BLaER1 treated with 17β-estradiol and CSF1 and Interleukin-3, amounts not matched to agents 10 nM and 100 nM (cell line): Measurements from ENCODE around the gene SLC29A3.

Experiments
- H3K27ac ChIP-seq, 11 experiments: shearing (Covaris generic); formaldehyde crosslinking; 2 replicates each; pipeline ENCODE4 v1.8.1; 2022
- H3K27me3 ChIP-seq, 11 experiments: shearing (Covaris generic); formaldehyde crosslinking; 2 replicates each; pipeline ENCODE4 v1.8.1; 2022
- H3K36me3 ChIP-seq, 11 experiments: shearing (Covaris generic); formaldehyde crosslinking; 2 replicates each; pipeline ENCODE4 v1.8.1; 2022
- H3K4me1 ChIP-seq, 10 experiments: shearing (Covaris generic); formaldehyde crosslinking; 2 replicates each; pipeline ENCODE4 v1.8.1; 2022
- H3K4me2 ChIP-seq, 11 experiments: shearing (Covaris generic); formaldehyde crosslinking; 2 replicates each; pipeline ENCODE4 v1.8.1; 2022
- H3K4me3 ChIP-seq, 10 experiments: shearing (Covaris generic); formaldehyde crosslinking; 2 replicates each; pipeline ENCODE4 v1.8.1; 2022
- H3K9ac ChIP-seq, 11 experiments: shearing (Covaris generic); formaldehyde crosslinking; 2 replicates each; pipeline ENCODE4 v1.8.1; 2022
- H3K9me3 ChIP-seq, 11 experiments: shearing (Covaris generic); formaldehyde crosslinking; replicated peaks in 1 of 11; 2 replicates each; pipeline ENCODE4 v1.8.1; 2022
- H4K20me1 ChIP-seq, 11 experiments: shearing (Covaris generic); formaldehyde crosslinking; 2 replicates each; pipeline ENCODE4 v1.8.1; 2022
- Cebpa-rat ChIP-seq, 11 experiments: shearing (Covaris generic); IDR thresholded peaks; 2 replicates each; pipeline ENCODE4 v1.8.1; 2022

Gene SLC29A3

DNA sequence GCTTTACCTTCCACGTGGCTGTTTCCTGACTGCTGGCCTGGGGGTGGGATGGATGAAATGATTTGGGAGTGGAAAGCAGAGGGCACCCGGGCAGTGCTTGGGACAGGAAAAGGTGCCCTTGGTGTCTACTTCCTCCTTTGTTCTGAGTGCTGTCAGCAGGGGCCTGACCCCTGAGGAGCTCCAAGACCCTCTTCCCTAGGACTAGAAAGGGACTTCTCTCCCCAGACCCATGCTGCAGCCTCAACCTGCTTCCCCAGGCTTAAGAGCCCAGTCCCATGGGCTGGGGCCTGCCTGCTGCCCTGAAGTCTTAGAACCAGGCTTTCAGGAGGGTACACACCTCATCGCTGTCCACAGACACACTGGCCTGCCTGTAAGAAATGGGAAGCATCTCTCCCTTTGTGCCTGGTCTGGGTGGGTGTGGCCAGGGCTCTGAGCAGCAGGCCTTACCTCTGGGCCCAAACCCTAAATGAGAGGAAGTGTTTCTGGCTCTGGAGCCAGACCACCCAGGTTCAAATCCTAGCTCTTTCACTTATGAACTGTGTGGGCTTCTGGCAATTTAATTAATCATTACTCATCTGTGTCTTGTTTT, 90.6 kb downstream of the SLC29A3 start:
- Histone ChIP-seq H3K4me3 (no peak overlapping the region), H3K4me1 (peaks cover 0 to 5% (median 0%) of the 10 kb centered on the region in 10 experiments; a peak in 3 of 20 replicates), H3K9me3 (peaks cover 12 to 22% (median 19%) of the 10 kb centered on the region in 11 experiments; a peak in 21 of 22 replicates), H4K20me1 (no peaks in the 10 kb centered on the region), H3K36me3 (no peaks in the 10 kb centered on the region), H3K4me2 (no peak overlapping the region), H3K27me3 (no peaks in the 10 kb centered on the region), H3K9ac (no peak overlapping the region), H3K27ac (no peak overlapping the region)
- TF ChIP-seq Cebpa-rat (IDR thresholded peaks at IDR 0.05) = no peak
